Measurements from ENCODE around the gene PHTF2. TPM values are rescaled to one million over a fixed set of nuclear protein-coding genes. Genes with fewer than 3 reads are reported as not detected.
A peak's percentile ranks its signal among the peaks of the same experiment; 100 is the strongest.

PHTF2 gene
- total RNA-seq, 1 experiment from 2014 or later = 52.0 TPM

GRCh38 chr7:77982926-77983550, 184.5 kb downstream of the PHTF2 start:
- Histone ChIP-seq H3K36me3 (ENCODE audit: low read depth) (no peaks in the 10 kb centered on the region), H3K4me3 (no peak overlapping the region), H3K9me2 (ENCODE audit: insufficient read depth) (no peaks in the 10 kb centered on the region), H3K4me2 (peak overlapping the region; percentile 34), H3K27me3 (ENCODE audit: insufficient read depth, low read depth) (no peaks in the 10 kb centered on the region), H2AFZ (no peak overlapping the region), H3K9me3 (ENCODE audit: insufficient read depth, low read depth) (no peaks in the 10 kb centered on the region), H3K4me1 (replicated peaks; ENCODE audit: insufficient read depth) (peaks cover 10% of the 10 kb centered on the region), H3K27ac (no peak overlapping the region), H4K20me1 (ENCODE audit: insufficient read depth) (no peaks in the 10 kb centered on the region), H3K79me2 (ENCODE audit: low read depth) (no peaks in the 10 kb centered on the region), H3F3A (ENCODE audit: insufficient read depth, low read depth) (peaks cover 5% of the 10 kb centered on the region; the same call in 1 of the 2 replicates)
- BruUV-seq (replicated peaks) = no TSS peak
- TF ChIP-seq EZH2 (IDR thresholded peaks at IDR 0.05; ENCODE audit: low read depth) (no peak), CTCF (conservative IDR thresholded peaks at IDR 0.05) (no peak)
- ChIA-PET POLR2A (ENCODE audit: unreplicated experiment) (no interaction called here), CTCF (interaction anchor here (1.1 kb wide), 1 partner anchor 37 kb away, joined by 4 read pairs; no protein-coding TSS in a partner anchor)
- intact Hi-C loops (cut with micrococcal nuclease; ENCODE audit: unreplicated experiment) = no loop called here
- DNase-seq = peak; percentile 60 to 97

GRCh38 chr7:77983973-77984372, 185.4 kb downstream of the PHTF2 start:
- ChIA-PET CTCF (interaction anchor here (0.6 to 1.1 kb wide), 2 partner anchors 36 to 259 kb away, joined by 4 to 7 read pairs; no protein-coding TSS in a partner anchor), POLR2A (ENCODE audit: unreplicated experiment) (no interaction called here)
- peaks cover 5% of the 10 kb centered on the region; the same call in 1 of the 2 replicates for H3F3A ChIP-seq (ENCODE audit: insufficient read depth, low read depth)
- TF ChIP-seq CTCF (conservative IDR thresholded peaks at IDR 0.05) = no peak
- peaks cover 10% of the 10 kb centered on the region for H3K4me1 ChIP-seq (replicated peaks; ENCODE audit: insufficient read depth)
- no peak overlapping the region for H3K4me3 ChIP-seq
- no peaks in the 10 kb centered on the region for H3K27me3 ChIP-seq (ENCODE audit: insufficient read depth, low read depth)
- no peaks in the 10 kb centered on the region for H3K9me2 ChIP-seq (ENCODE audit: insufficient read depth)
- no peak overlapping the region for H3K27ac ChIP-seq
- no TSS peak for BruUV-seq (replicated peaks)
- intact Hi-C loops (cut with micrococcal nuclease; ENCODE audit: unreplicated experiment) = no loop called here
- no peaks in the 10 kb centered on the region for H3K79me2 ChIP-seq (ENCODE audit: low read depth)
- no peaks in the 10 kb centered on the region for H4K20me1 ChIP-seq (ENCODE audit: insufficient read depth)
- no peaks in the 10 kb centered on the region for H3K36me3 ChIP-seq (ENCODE audit: low read depth)
- no peak overlapping the region for H3K4me2 ChIP-seq
- no peak overlapping the region for H2AFZ ChIP-seq
- DNase-seq = no peak
- H3K9me3 ChIP-seq (ENCODE audit: insufficient read depth, low read depth) = no peaks in the 10 kb centered on the region

DNA sequence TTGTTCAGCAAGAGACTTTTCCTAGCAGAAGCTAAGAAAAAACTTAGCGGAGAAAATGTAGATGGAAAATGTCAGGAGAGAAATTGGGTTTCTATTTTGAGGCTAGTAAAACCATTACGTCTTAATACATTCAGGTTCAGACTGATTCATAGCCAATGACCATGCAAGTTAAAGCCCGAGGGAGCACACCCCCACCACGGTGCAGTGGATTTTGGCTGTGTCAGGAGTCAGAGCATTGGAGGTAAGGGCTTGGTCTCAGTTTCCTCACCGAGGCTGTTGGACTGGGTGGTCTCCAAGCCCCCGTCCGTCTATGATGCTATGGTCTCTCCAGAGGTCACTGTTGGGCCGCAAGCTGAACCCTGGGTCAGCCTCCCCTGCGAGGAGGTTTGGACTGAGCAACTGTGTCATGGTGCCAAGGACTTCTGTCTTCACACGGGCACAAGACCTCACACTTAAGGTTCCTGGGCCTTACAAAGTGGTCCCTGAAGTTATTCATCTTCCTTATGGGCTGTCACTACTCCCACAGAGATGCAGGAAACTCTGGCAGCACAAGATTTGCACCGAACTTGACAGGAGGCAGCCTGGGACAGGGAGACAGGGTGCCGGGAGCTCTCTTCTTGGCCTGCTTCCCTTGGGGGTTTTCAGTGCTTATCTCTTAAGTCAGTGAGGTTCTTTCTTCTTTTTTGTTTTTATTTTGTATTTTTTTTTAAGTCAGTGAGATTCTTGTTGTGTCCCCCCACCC, 186.8 kb downstream of the PHTF2 start:
- ChIA-PET POLR2A (ENCODE audit: unreplicated experiment) (no interaction called here), CTCF (interaction anchor here (0.6 kb wide), 1 partner anchor 14 kb away, joined by 5 read pairs; no protein-coding TSS in a partner anchor)
- Histone ChIP-seq H3K9me3 (ENCODE audit: insufficient read depth, low read depth) (no peaks in the 10 kb centered on the region), H3K9me2 (ENCODE audit: insufficient read depth) (no peaks in the 10 kb centered on the region), H3K4me3 (no peak overlapping the region), H3K4me1 (replicated peaks; ENCODE audit: insufficient read depth) (peaks cover 20% of the 10 kb centered on the region), H4K20me1 (ENCODE audit: insufficient read depth) (no peaks in the 10 kb centered on the region), H2AFZ (no peak overlapping the region), H3K27me3 (ENCODE audit: insufficient read depth, low read depth) (no peaks in the 10 kb centered on the region), H3F3A (ENCODE audit: insufficient read depth, low read depth) (peaks cover 5% of the 10 kb centered on the region; the same call in 1 of the 2 replicates), H3K79me2 (ENCODE audit: low read depth) (no peaks in the 10 kb centered on the region), H3K36me3 (ENCODE audit: low read depth) (no peaks in the 10 kb centered on the region), H3K4me2 (no peak overlapping the region), H3K27ac (no peak overlapping the region)
- DNase-seq = no peak
- BruUV-seq (replicated peaks) = no TSS peak
- intact Hi-C loops (cut with micrococcal nuclease; ENCODE audit: unreplicated experiment) = no loop called here
- TF ChIP-seq EZH2 (IDR thresholded peaks at IDR 0.05; ENCODE audit: low read depth) (no peak), CTCF (conservative IDR thresholded peaks at IDR 0.05) (no peak)

All from PC-9 (cell line).